AG09319 (cell line): ENCODE data around the gene CDH13.

ENCODE experiments used
- DNase-seq: peaks from one replicate; pipeline ENCODE4 v3.0.0-alpha.2; 2010; ENCODE audit warnings: low read depth; ENCODE audit errors: extremely low read depth
- TF ChIP-seq, protein P1 (sequence below): IDR thresholded peaks from 2 replicates; pipeline ENCODE4 v1.5.1; 2011; ENCODE audit warnings: low read depth, mild to moderate bottlenecking, inconsistent platforms, low read length, moderate library complexity

The CDH13 gene

GRCh38 chr16:82720414-82720813 is 93.6 kb downstream of the CDH13 start:
- DNase-seq = no peak
- TF ChIP-seq, protein P1, sequence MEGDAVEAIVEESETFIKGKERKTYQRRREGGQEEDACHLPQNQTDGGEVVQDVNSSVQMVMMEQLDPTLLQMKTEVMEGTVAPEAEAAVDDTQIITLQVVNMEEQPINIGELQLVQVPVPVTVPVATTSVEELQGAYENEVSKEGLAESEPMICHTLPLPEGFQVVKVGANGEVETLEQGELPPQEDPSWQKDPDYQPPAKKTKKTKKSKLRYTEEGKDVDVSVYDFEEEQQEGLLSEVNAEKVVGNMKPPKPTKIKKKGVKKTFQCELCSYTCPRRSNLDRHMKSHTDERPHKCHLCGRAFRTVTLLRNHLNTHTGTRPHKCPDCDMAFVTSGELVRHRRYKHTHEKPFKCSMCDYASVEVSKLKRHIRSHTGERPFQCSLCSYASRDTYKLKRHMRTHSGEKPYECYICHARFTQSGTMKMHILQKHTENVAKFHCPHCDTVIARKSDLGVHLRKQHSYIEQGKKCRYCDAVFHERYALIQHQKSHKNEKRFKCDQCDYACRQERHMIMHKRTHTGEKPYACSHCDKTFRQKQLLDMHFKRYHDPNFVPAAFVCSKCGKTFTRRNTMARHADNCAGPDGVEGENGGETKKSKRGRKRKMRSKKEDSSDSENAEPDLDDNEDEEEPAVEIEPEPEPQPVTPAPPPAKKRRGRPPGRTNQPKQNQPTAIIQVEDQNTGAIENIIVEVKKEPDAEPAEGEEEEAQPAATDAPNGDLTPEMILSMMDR = no peak

DNA sequence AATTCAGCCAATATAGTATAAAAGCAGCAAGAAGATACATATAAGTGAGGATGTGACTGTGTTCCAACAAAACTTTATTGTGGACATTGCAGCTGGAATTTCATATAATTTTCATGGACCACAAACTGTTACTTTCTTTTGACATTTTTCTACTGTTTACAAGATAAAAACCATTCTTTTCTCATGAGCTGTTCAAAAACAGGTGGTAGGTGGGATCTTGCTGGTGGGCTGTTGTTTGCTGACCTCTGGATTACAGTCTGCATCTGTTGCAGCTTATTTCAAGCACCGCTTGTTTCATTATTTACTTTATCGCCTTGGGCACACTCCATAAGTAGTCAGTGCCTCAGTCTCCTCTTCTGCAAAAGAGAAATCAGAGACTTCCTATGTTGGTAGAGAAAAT is 99.5 kb downstream of the CDH13 start:
- DNase-seq = no peak
- TF ChIP-seq, protein P1 = no peak

DNA sequence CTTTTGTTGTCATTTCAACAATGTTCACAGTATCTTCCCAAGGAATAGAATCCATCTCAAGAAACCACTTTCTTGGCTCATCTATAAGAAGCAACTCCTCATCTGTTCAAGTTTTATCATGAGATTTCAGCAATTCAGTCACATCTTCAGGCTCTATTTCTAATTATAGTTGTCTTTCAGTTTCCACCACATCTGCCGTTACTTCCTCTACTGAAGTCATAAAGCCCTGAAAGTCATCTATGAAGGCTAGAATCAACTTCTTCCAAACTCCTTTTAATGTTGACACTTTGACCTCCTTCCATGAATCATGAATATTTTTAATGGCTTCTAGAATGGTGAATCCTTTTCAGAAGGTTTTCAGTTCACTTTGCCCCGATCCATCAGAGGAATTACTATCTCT is 102.1 kb downstream of the CDH13 start:
- no peak for DNase-seq
- TF ChIP-seq, protein P1 = no peak

DNA sequence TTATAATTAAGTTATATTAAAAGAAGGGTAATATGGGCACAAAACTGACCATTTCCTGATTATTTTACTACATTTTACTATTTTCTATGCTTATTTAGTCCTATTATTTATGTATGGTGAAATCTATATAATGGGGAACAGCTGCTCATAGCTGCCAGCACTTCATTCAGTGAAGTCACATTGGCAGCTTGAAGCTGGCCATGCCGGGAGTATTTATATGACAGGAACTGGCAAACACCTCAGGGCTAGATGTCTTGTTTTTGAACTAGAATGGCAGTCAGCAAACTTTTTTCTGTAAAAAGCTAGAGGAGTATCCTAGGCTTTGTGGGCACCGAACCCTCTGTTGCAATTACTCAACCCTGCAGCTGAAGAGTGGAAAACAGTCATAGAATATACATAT is 104.1 kb downstream of the CDH13 start:
- TF ChIP-seq, protein P1 = no peak
- peak; percentile 14 for DNase-seq

DNA sequence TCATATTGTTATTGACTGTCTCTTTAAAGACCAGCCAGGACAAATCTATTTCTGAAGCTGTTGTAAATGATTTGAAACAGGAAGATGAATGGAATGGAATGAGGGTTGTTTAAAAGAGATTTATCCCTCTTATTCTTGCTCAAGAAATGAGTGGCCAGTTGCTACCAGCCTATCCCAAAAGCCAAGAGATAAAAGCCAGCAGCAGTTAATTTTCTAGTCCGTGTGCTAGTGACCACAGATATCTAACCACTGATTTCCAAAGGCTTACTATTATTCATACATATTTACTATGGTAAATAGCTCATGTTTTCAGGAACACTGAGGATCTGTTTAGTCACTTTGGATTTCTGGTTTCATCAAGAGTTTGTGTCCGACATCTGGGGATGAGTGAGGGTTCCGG is 105.7 kb downstream of the CDH13 start:
- no peak for DNase-seq
- TF ChIP-seq, protein P1 = no peak

DNA sequence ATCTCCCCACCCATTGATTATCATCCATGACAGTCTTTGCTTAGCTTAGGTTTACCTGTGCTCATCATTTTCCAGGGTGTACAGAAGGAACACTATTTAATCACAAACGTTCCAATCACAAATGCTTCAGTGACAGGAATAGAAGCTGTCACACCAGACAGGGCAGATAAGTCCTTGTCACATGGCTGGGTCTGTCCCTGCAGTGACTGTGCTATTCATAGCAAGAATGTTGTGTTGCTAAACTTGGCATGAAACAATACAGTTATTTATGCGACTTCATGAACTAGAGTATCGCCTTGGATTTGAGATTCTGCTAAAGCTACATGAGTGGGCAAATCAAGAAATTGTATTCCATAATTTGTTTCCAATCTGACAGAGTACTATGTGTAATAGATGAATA is 108.4 kb downstream of the CDH13 start:
- TF ChIP-seq, protein P1 = no peak

GRCh38 chr16:82735673-82736091 is 108.9 kb downstream of the CDH13 start:
- no peak for DNase-seq
- TF ChIP-seq, protein P1 = no peak

More for the DNA sequence above, 108.4 kb downstream of the CDH13 start:
- DNase-seq = no peak
